Fibroblast of mammary gland (primary cell): ENCODE data around the gene HNRNPUL2.
"Not testable (repeated sequence)": the region's sequence is repeated elsewhere in the genome, so short reads cannot be mapped to it uniquely, and the experiment has no call there.

Experiments used
- DNase-seq: peaks from one replicate; pipeline ENCODE4 v3.0.0-alpha.2; 2010; ENCODE audit warnings: low read depth
- H3K4me3 ChIP-seq: 2 replicates; pipeline ENCODE4 v1.5.1; 2011; ENCODE audit warnings: low read depth, mild to moderate bottlenecking, low read length, moderate library complexity; ENCODE audit not compliant: control insufficient read depth
- CTCF ChIP-seq: conservative IDR thresholded peaks from 2 replicates; pipeline ENCODE4 v1.5.1; 2011; ENCODE audit warnings: low read depth, low read length, inconsistent platforms; ENCODE audit not compliant: control insufficient read depth, insufficient read depth

HNRNPUL2 gene

GRCh38 chr11:62677156-62677555, 50.1 kb downstream of the HNRNPUL2 start:
- no peak for DNase-seq
- TF ChIP-seq CTCF: no peak
- H3K4me3 ChIP-seq: no peak overlapping the region

GRCh38 chr11:62676698-62677097, 50.6 kb downstream of the HNRNPUL2 start:
- no peak for DNase-seq
- peak; percentile 5 for TF ChIP-seq CTCF
- H3K4me3 ChIP-seq: no peak overlapping the region

DNA sequence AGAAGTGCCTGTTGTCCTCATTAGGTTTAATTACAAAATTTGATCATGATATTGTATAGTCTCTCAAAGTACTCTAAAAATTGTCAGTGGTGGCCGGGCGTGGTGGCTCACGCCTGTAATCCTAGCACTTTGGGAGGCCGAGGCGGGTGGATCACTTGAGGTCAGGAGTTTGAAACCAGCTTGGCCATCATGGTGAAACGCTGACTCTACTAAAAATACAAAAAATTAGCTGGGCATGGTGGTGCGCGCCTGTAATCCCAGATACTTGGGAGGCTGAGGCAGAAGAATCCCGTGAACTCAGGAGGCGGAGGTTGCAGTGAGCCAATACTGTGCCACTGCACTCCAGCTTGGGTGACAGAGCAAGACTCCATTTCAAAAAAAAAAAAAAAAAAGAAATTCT, 51.8 kb downstream of the HNRNPUL2 start:
- H3K4me3 ChIP-seq, DNase-seq: not testable (repeated sequence)

DNA sequence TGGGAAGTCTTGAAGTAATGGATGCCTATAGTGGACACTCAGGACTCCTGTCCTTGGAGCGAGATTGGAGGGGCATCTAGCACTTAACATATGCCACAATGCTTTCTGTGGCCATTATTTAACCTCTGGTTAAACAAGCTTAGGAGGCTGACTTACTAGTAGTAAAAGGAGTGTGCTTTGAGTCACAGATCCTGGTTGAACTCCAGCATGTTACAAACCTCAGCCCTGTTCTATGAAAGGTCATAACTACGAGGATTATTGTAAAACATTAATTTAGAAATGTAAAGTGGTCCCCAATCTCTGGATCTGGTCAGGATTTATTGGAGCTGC, 54.1 kb downstream of the HNRNPUL2 start:
- TF ChIP-seq CTCF: no peak
- DNase-seq: peak; percentile 53
- H3K4me3 ChIP-seq: peak overlapping the region; percentile 86

DNA sequence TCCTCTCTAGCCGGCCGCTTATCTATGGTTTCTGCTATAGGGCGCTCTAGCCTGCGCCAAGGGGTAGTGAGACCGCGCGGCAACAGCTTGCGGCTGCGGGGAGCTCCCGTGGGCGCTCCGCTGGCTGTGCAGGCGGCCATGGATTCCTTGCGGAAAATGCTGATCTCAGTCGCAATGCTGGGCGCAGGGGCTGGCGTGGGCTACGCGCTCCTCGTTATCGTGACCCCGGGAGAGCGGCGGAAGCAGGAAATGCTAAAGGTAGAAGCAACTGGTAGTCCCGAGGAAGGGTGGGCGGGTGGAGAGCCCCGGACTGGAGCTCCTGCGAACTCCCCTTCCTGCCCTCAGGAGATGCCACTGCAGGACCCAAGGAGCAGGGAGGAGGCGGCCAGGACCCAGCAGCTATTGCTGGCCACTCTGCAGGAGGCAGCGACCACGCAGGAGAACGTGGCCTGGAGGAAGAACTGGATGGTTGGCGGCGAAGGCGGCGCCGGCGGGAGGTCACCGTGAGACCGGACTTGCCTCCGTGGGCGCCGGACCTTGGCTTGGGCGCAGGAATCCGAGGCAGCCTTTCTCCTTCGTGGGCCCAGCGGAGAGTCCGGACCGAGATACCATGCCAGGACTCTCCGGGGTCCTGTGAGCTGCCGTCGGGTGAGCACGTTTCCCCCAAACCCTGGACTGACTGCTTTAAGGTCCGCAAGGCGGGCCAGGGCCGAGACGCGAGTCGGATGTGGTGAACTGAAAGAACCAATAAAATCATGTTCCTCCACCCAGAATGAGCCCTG, 55.5 kb downstream of the HNRNPUL2 start, which contains the start of the genes LBHD1 and UQCC3:
Gene LBHD1 (minus strand): TSS at position 660 of the 782 bp plus-strand sequence. CDS start 2,236 bp downstream, outside the sequence.
Gene UQCC3 (plus strand): TSS at position 66 of the 782 bp plus-strand sequence. CDS start 73 bp downstream, at position 139.
- peak within 1 kb of the TSS; percentile 86 for H3K4me3 ChIP-seq
- peak; percentile 86 for DNase-seq
- TF ChIP-seq CTCF: no peak

DNA sequence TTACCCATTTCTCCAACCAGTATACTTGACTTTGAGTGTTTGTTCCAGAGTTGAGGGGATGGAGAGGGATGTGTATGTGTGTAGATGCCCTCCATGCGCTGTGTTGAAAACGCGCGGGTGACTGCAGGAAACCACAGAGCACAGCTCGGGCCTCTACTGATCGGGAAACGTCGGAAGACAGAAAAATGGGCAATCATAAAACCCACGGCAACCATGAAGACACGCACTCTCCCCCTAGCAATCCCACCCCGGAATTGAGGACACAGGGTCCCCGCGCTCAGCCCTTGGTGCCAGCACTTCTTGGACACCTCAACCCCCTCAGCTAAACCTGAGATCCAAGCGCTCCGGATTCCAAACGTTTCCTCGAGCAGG, 56.0 kb downstream of the HNRNPUL2 start:
- DNase-seq: peak; percentile 41
- H3K4me3 ChIP-seq: peak overlapping the region; percentile 86
- no peak for TF ChIP-seq CTCF

DNA sequence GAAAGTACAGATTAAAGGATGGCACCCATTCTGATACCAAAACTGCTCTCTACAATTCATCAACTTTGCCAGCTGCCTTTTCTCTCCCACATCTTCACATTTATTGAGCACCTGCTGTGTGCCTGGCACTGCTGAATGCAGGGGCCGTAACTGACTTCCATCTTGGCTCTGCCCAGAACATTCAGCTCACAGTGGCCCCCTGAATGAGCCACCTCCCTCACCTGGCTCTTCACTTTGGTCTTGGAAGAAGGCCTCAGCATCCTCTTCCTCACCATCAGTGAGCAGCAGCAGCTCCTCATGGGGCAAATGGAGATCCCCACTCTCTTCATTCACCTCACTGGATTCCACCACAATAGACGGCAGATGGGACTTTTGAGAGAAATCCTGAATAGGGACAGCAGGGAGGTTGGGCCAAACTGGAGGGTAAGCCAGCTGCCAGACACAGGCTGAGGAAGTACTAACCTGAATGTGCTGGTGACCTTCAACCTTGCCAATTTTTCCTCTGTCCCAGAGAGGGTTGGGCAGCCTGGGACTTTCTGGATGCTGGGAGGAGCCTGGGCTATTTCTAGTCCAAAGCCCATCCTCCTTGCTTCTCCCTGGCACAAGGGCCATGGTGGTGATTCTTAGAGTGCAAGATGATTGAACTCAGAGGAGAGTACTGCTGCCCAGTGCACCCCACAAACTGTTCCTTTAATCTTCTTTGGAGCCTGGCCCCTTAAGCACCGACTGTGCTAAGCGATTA, 57.7 kb downstream of the HNRNPUL2 start:
- DNase-seq: no peak
- no peak overlapping the region for H3K4me3 ChIP-seq
- TF ChIP-seq CTCF: no peak
